Superior temporal gyrus (tissue), 1 donor: ENCODE results near the gene LTB4R2.
A peak's percentile ranks its signal among the peaks of the same experiment; 100 is the strongest.

ENCODE experiments used
- DNase-seq: peaks from one replicate; pipeline ENCODE4 v3.0.0-alpha.2; 2016; ENCODE audit errors: extremely low spot score

The LTB4R2 gene, protein sequence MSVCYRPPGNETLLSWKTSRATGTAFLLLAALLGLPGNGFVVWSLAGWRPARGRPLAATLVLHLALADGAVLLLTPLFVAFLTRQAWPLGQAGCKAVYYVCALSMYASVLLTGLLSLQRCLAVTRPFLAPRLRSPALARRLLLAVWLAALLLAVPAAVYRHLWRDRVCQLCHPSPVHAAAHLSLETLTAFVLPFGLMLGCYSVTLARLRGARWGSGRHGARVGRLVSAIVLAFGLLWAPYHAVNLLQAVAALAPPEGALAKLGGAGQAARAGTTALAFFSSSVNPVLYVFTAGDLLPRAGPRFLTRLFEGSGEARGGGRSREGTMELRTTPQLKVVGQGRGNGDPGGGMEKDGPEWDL

DNA sequence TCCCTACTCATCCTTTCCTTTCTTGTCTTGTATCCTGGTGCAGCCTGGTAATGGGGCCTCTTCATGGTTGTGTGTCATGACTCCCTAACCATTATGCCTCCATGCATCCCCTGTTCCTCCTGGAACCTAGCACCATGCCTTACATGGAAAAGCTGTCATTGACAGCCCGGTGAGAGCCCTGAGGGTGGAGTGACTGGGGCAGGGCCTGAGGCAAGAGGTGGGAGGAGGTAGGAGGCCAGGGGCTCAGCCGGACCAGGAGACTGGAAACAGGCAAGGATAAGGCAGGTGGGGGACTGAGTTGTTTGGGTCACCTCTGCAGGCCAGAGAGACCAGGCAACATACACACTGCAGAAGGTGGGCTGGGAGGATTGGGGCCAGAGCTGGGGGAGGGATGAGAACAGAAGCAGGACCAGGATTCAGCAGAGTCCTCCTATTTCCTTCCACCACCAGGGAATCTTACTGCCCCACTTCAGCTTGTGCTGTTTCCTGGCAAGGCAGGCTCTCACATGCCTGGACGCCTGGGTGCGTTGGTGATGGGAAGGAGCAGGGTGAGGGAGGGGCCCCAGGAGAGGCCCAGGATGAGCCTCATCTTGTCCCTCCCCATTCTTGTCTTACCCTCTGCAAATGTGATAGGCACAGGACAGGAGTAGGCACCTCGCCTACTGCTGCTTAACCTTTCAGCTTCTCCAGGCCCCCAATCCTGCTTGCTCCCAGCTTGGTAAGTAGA, at the start of gene LTB4R2:
LTB4R2 (plus strand) TSS at position 603 of the 727 bp plus-strand sequence. CDS start 525 bp downstream, outside the sequence.
- DNase-seq, result no peak

DNA sequence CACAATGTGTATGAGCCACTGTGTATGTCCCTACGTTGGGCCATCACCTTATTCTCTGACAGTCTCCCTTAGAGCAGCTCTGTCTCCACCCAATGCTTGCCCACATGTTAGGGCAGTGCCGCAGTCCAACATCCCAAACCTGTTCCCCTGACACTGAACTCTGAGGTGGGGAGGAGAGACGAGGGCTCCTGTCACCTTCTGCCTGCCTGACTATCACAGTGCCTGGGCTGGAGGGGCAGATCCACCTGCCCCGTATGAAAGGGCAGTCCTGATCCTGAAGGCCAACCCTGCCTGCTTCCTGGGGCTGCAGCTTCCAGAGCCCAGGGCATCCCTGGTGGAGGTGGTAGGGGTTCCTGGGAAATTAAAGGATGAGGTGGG, 49.2 kb upstream of the LTB4R2 start:
- DNase-seq, result no peak

DNA sequence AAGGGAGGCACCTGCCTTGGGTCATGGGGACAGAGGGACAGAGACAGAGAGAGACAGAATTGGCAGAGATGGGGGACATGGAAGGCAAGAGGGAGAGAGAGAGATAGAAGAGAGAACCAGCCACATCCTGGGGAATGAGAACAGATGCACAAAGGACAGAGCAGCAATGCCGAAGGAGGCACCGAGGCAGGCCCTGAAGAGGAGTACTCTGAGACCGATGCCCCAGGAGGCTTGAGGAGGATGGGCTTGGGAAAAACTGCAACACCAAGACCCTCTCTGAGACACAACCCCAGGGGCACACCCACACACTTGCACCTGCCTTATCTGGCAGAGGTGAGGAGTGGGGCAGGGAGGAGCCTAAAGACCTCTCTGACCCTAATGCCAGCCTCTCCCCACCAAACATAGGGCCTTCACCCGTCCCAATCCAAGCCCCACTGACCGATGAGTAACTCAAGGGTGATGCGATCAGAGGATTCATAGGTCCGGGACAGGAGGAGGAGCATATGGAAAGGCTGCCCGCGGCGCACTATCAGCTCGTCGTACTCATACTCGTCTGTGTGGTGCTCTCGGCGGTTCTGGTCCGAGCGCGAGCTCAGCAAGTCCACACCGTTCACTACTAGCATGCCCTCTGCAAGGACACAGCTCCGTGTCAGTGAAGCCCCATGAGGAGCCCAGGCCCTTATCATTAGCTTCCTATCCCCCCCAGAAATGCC, 48.5 kb upstream of the LTB4R2 start:
- DNase-seq, result no peak

DNA sequence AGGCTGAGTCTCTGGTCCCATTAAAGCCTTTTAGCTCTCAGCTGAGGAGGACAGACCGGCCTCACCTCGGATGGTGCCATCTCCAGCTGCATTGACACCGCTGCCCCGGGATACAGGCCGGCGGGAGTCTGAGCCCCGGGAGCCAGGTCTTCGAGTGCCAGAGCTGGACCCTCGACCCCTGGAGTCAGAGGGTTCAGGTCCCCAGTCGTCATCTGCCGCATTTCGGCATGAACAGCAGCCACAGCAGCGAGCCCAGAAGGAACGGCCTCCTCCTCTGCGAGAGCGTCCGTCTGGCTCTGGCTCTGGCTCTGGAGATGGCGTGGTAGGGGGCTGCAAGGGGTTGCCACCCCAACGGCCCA, 48.0 kb upstream of the LTB4R2 start:
- no peak for DNase-seq

DNA sequence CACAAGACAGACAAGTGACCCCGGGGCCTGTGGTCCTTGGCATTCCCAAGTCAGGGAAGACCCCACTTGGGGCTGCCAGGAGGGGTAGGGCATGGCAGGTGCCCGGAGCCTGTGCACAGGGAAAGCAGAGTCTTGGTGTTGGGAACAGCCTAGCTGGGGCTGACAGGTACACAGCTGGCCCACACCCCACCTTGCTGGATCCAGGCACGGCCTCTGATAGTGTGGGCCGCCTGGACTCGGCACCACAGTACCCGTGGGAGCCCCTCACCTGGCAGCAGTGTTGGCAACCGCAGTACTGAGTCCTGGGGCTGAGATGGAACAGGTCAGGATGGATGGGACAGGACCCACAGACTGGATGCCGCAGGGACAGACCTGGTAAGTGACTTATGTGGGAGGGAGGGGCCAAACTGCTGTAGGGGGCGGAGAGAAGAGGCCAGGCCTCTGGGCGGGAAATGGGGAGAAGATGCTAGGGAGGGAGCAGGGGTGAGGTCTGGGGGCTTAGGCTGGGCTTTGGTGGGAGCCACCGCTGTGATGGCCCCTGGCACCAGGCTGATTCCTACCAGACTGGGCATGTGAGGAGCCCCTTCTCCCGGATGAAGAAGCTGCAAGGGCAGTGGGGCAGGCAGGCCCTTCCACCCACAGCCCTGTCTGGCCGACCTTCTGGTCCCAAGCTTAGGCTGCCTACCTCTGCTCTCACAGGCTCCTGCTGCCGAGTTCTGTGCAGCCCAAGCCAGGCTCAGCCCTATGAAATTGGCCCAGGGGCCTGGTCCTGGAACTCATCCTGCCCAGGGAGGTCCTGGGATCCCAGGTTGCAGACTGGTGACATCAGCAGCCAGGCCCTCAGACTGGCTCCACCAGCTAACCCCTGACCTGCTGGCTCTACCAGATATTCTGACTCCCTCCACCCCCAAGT, 46.9 kb upstream of the LTB4R2 start, which contains the start of gene TGM1:
TGM1 (minus strand) TSS at position 357 of the 913 bp plus-strand sequence. CDS start 825 bp downstream, outside the sequence.
- no peak for DNase-seq

DNA sequence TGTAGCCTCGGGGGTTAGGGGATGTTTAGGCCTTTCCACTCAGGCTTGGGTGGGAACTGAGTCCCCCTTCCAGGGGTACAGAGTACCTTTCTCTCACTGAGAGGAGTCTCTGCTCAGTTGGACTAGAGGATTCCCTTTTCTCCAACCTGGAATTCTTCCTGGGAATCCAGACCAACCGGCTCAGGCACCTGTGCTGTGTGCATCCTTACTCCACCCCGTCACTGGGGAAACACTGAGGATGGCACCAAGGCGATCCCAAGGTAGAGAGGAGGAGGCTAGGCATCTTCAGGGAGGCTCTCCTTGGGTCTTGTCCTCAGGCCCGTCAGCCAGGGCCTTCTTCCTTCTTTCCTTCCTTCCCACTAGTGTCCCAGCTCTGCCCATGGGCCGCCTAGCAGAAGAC, 46.1 kb upstream of the LTB4R2 start:
- DNase-seq, result no peak

DNA sequence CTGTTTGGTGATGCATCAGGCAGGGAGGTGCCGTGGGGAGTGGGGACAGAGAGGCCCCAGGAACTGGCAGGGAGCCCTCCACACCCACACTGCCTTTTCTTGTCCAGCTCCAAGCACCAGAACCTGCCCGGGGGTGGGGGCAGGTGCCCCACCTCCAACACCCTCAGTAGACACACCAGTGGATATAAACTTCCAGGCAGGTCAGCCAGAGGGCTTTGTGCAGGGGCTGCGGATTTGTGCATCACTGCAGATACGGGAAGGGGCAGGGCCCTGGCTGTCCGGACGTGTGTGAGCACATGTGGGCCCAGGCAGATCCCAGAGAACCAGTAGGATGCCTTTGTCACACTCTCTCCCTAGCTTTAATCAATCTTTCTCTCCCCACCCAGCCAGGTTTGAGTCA, 45.6 kb upstream of the LTB4R2 start:
- no peak for DNase-seq

DNA sequence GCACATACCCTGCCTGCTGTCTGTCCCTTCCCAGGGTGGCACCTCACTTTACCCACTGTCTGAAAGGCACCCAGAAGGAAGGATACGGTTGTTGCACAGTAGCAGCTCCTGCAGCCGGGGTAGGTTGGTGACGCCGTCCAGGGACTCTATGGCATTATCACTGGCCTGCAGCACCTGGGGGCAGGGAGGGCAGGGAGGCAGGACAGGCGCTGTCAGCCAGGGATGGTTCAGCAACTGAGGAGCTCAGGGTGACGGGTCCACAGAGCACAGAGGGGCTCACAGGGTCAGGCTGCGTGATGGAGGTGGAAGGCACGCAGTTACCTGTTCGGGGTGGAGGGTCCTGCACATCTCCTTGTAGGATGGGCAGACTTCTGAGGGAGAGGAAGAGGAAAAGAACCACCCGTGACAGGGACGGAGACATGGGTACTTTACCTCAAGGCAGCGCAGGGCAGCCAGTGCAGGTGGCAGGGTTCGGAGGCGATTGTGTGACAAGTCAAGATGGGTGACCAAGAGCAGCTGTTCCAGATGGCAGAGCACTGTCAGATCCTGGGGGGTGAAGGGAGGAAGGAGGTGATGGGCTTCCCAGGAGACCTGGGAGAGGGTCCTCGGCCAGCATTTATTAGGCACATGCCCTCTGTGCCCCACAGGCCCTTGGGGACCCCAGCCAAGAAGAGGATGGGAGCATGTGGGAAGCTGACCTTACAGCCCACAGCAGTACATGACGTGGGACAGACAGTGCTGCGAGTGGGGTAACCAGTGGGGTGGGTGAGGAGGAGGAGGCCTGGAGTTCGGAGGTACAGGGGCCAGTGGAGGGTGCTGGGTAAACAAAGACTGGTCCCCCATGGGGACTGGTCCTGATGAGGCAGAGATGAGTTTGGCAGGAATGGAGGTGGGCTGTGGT, 43.3 kb upstream of the LTB4R2 start:
- no peak for DNase-seq

DNA sequence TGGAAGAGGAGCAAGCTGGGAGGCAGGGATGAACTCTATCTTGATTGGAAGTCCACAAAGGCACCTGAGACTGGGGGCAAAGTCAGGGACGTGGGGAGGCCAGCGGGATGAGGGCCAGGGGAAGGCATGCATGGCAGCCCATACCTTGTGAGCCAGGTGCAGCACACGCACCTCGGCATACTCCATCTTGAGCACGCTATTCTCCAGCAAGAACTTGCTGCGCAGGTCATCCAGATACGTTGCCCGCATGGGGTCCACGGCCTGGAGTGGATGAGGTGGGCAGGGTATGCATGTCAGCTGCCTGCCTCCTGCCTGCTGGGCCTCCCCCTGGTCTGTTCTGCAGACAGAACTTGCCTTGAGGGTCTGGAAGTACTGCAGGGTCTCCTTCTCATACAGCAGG, 42.4 kb upstream of the LTB4R2 start:
- DNase-seq, result no peak

DNA sequence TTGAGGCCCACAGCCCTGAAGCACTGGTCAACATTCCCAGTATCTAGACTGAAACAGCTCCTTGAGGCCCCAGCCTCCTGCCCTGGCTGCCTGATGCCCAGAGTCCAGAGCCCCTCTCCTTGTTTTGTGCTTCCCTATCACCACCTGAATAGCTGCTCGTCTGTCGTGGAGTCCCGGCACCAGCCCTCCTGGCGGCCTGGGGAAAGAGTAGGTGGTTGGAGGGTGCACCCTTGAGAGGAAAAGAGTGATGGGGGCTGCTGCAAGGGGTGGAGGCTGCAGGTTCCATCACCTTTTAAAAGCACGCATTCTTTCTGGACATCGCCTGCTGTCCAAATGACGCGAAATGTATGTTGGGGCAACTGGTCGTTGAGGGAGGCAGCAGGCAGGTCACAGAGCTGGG, 41.7 kb upstream of the LTB4R2 start:
- no peak for DNase-seq

DNA sequence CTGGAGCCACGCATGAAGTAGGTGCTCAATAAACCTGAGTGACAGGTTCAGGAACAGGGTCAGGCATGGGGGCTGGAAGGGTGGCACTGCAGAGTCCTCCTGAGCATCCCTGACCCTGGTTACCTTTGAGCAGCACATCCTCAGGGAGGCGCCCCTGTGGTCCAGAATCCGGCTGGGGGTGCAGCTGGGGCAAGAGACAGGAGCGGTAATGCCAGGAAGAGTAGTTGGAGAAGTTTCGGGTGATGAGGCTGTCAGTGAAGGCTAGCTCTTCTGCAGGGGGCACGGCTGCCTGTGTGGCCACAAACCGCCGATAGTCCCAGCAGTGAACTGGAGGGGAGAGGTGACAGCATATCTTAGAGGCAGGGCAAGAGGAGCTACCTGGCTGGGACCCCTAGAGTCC, 40.6 kb upstream of the LTB4R2 start:
- DNase-seq, result no peak

DNA sequence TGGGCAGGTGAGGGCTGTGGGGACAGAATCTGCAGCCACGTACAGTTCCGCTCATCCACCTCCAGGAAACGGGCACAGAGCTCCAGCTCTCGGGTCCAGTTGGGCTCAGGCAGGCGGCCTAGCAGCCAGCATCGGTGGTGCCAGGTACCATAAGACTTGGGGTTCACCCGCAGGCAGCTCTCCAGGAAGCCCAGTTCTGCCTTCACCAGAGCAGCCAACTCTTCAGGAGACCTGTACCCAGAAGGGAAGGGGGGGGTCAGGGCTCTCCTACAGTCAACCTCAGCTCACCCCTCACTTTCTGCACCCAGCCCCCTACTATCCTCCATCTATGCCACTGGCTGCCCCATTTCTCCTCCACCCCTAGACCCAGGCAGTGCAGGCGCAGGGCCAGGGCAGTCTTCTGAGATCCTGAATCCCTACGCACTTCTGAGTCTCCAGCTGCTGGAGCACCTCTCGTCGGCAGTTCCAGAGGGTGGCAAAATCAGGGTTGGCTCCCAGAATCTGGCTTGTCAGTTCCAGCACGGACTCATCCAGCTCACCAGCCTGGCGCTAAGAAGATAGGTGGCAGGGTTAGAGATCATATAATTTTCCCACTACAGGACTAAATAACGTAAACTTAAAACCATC, 39.9 kb upstream of the LTB4R2 start:
- no peak for DNase-seq

DNA sequence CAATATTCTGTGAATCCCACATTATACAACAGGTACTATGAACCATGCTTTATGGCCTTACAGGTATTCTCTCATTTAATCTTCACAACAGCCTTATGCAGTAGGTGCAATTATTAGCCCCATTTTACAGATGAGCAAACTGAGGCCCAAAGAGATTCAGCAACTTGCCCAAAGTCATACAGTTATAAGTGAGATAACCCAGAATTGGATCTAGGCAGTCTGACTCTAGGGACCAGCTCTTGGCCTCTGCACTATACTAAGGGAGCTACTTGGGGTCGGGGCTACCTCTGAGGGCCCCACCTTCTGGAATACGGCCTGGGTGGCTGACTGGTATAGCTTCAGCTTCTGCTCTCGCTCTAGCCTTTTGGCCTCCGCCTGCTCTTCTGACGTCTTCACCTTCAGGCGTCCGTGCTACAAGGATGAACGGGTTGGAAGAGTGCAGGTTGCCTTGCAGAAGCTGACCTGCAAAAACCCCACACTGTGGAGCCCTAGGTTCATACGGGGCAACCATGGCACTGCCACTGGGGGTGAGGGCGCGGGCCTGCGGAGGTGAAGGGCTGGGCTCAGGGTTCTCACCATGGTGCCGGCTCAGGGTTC, 39.3 kb upstream of the LTB4R2 start:
- DNase-seq, result no peak

DNA sequence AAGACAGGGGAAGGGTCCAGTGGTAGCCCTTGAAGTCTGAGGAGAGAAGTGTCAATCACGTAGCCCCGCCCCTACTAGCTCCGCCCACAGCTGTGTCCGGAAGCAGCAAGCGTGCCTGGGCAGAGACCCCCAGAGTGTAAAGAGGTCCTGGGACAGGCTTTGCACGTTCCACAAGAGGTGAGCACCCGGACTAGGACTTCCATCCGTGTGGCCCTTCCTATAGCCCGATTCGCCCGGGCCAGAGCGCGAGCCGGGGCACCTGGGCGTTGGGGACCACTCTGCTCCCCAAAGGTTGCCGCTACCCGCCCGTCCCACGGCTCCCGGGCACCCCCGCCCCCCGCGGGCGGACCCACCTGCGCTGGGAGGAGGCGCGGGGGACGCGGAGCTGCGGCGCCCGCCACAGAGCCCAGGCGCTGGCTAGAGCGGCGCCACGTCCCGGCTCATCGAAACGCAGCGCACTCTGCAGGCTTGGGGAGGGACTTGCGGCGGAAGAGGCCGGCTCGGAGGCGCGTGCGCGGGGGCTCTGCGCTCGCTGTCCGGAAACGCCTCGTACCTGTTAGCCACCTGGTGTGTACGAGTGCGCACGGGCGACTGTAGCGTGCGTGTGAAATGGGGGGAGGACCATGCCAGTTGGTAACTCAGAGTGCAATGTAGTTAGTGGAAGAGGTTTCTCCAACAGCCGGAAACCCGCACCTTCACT, 38.7 kb upstream of the LTB4R2 start, which contains the start of gene RABGGTA:
RABGGTA (minus strand) TSS at position 464 of the 700 bp plus-strand sequence. CDS start 482 bp downstream, outside the sequence.
- peak; percentile 88 for DNase-seq

DNA sequence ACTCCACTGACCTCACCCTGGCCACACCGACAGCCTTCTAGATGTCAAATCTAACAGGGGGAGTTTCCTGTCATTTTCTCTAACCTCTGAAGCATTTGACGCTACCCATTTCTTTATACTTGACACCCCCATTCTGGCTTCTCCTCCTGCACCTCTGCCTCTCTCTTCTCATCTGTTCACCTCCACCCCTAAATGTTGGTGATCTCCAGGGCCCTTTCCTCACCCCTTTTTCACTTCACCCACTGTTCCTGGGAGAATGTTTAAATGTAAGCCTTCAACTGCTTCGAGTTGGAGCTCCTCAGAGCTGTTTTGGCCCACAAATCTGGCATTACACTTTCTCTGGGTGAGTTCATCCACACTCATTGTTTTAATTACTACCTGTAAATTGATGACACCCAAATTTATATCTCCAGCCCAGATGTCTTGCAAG, 38.1 kb upstream of the LTB4R2 start:
- no peak for DNase-seq

DNA sequence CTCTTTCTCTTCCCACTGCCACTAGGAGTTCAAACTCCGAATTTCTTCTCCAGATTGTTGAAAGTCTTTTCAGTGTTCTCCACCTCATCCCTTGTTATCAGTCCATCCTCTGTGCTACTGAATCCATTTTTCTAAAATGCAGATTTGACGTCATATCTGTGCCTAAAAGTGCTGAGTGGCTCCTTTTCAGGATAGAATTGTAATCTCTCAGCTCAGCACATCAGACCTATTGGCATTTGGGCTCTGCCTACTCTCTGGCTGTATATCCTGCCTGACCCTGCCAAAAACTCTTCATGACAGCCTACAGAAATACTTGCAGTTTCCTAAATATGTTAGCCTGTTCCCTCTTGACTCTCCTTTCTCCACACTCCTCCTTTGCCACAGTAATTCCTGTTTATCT, 37.5 kb upstream of the LTB4R2 start:
- no peak for DNase-seq

DNA sequence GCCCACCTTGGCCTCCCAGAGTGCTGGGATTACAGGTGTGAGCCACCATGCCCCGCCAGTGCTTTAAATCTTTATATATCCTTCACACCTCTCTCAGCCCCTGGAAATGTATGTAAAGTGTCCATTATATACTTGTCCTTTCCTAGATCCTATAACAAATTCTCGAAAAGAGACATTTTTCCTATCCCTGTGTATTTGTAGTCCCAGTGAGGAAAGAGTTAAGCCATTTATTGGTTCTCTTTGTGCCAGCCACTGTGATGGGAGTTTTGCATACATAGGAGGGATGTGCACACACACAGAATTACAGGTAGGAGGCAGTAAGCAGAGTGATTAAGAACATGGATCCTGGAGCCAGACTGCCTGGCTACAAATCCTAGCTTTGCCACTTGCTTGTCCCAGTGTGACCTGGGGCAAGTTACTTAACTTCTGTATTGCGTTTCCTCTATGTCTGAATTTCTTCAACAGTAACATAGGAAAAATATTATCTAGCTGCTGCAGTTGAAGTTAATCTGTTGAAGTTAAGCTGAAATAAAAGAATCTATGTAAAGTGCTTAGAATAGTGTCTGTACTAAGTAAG, 36.4 kb upstream of the LTB4R2 start:
- DNase-seq, result no peak

DNA sequence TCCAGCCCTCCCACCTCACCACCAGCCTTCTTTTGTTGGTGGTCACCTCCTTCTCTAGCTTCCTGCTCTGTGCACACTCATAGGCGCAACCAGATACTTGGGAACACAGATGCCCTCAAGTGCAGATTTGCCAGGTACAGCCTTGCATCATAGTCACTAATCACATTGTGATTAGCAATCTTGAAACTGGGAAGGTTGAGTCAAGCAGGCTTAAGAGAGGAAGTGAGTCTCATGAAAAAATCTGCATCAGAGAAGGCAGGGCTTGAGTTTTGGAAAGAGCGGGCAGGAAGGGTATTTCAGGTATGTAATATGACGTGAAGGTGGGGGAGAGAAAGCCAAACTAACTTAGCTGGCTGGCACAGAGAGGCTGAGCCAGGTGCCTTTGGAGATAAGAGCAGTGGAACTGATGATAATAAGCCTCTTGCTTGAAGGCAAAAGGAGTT, 35.8 kb upstream of the LTB4R2 start:
- peak; percentile 27 for DNase-seq
